Retinal pigment epithelial cell (primary cell): ENCODE data around the gene NDUFB11.

Experiments
- DNase-seq: peaks from one replicate; pipeline ENCODE4 v3.0.0-alpha.2; 2010; ENCODE audit warnings: low read depth
- H3K4me3 ChIP-seq: 2 replicates; pipeline ENCODE4 v1.5.1; 2011; ENCODE audit warnings: mild to moderate bottlenecking, low read length, control low read depth, moderate library complexity
- CTCF ChIP-seq: conservative IDR thresholded peaks from 2 replicates; pipeline ENCODE4 v1.5.1; 2011; ENCODE audit warnings: low read depth, low read length, control low read depth, inconsistent platforms

NDUFB11 gene

GRCh38 chrX:47187106-47187677 lies 42.7 kb upstream of the NDUFB11 start:
- H3K4me3 ChIP-seq, result no peak overlapping the region
- DNase-seq, result no peak
- no peak for TF ChIP-seq CTCF

- H3K4me3 ChIP-seq, result no peak overlapping the region
- TF ChIP-seq CTCF, result no peak
- DNase-seq, result no peak
Observed at GRCh38 chrX:47186096-47186740, 41.7 kb upstream of the NDUFB11 start.

GRCh38 chrX:47185241-47185640 lies 40.7 kb upstream of the NDUFB11 start:
- no peak for TF ChIP-seq CTCF
- no peak for DNase-seq
- no peak overlapping the region for H3K4me3 ChIP-seq

GRCh38 chrX:47184486-47184885 lies 40.0 kb upstream of the NDUFB11 start:
- no peak for TF ChIP-seq CTCF
- no peak overlapping the region for H3K4me3 ChIP-seq
- DNase-seq, result no peak

- DNase-seq, result no peak
- H3K4me3 ChIP-seq, result no peak overlapping the region
- no peak for TF ChIP-seq CTCF
Observed at GRCh38 chrX:47182106-47182700, 37.7 kb upstream of the NDUFB11 start.

- no peak for TF ChIP-seq CTCF
- no peak overlapping the region for H3K4me3 ChIP-seq
- no peak for DNase-seq
Observed at GRCh38 chrX:47181301-47181700, 36.8 kb upstream of the NDUFB11 start.

- no peak overlapping the region for H3K4me3 ChIP-seq
- no peak for TF ChIP-seq CTCF
- no peak for DNase-seq
Observed at GRCh38 chrX:47180346-47180745, 35.8 kb upstream of the NDUFB11 start.
